ENCODE data around the gene AMDHD2. TPM values are rescaled to one million over a fixed set of nuclear protein-coding genes. Genes with fewer than 3 reads are reported as not detected.

AMDHD2 gene
- total and polyA plus RNA-seq, 2 experiments from 2014 or later, result 15.2 to 31.9 TPM

DNA sequence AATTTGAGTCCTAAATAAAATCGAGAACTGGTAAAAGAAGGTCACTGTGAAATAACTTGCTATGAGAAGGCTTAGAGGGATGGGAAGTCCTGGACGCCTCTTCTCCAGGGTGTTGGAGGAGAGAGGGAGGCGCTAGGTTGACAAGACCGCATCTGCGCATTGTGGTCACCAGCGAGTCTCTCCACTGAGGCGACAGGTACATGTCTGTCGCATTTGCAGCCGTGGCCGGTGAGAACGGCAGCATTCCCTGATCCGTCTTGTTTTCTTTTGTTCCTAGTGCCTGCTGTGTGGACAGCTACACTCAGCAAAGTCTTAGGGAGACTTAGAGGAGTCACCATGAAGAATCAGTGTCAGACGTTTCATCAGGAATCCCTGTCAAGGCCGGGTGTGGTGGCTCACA lies 14.5 kb upstream of the AMDHD2 start:
- Histone ChIP-seq H3K27me3 (replicated peaks; ENCODE audit: insufficient read depth) (no peaks in the 10 kb centered on the region), H3F3A (ENCODE audit: insufficient read depth) (no peaks in the 10 kb centered on the region), H3K4me2 (ENCODE audit: unreplicated experiment) (no peak overlapping the region), H2AFZ (no peak overlapping the region), H3K36me3 (ENCODE audit: low read depth) (no peaks in the 10 kb centered on the region), H3K4me3 (no peak overlapping the region), H3K4me1 (ENCODE audit: insufficient read depth) (peaks cover 5% of the 10 kb centered on the region; the same call in 1 of the 2 replicates), H3K9me2 (ENCODE audit: insufficient read depth) (no peaks in the 10 kb centered on the region), H4K20me1 (ENCODE audit: insufficient read depth) (no peaks in the 10 kb centered on the region), H3K79me2 (ENCODE audit: insufficient read depth) (no peaks in the 10 kb centered on the region), H3K9ac (no peak overlapping the region), H3K27ac (no peak overlapping the region), H3K9me3 (ENCODE audit: low read depth) (no peaks in the 10 kb centered on the region)
- WGBS, 2 experiments (ENCODE audit: low coverage in 1 of 2, low lambda C conversion rate in 2 of 2, missing lambda C conversion rate in 2 of 2), result 91 to 93% methylated on average over 14 of the region's 14 CpGs
- in situ Hi-C loops (cut with MboI), result no loop called here
- DNase-seq, result no peak
- TF ChIP-seq EZH2 (IDR thresholded peaks at IDR 0.05; ENCODE audit: insufficient read depth, poor library complexity, severe bottlenecking) (no peak), EZH2phosphoT487 (IDR thresholded peaks at IDR 0.05; ENCODE audit: insufficient read depth, low read depth) (no peak)

DNA sequence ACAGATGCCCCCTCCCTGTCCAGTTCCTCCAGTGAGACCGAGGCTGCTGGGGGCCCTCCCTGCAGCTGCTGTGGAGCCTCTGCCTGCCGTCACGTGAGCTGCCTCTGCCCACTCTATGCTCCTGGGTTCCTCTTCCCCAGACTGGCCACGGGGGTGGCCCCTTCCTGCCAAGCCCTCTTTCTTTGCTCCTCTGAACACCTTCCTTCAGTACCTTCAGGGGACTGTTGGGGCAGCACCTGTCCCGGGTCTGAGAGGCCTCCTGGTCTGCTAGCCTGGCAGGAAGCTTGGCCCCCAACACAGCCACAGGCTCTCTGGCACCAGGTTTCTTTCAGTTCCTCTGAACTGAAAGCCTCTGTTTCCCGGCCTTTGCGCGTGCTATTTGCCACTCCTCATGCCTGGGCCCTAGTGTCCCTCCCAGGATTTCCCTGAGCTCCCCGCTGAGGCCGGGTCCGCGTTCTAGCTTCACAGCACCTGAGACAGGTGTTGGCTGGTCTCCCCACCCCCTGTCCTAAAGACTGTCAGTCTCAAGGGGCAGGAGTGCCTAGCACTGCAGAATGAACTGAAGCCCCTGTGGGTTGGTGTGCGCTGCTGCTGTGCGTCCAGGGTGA lies 13.0 kb upstream of the AMDHD2 start:
- no peak overlapping the region for H3K9ac ChIP-seq
- H3K9me3 ChIP-seq (ENCODE audit: low read depth), result no peaks in the 10 kb centered on the region
- H3K4me3 ChIP-seq, result no peak overlapping the region
- H3K27ac ChIP-seq, result no peak overlapping the region
- 92% methylated on average over 14 of the region's 14 CpGs for WGBS, 2 experiments (ENCODE audit: low coverage in 1 of 2, low lambda C conversion rate in 2 of 2, missing lambda C conversion rate in 2 of 2)
- no peak overlapping the region for H2AFZ ChIP-seq
- no peaks in the 10 kb centered on the region for H3K79me2 ChIP-seq (ENCODE audit: insufficient read depth)
- H3K36me3 ChIP-seq (ENCODE audit: low read depth), result no peaks in the 10 kb centered on the region
- no peak for DNase-seq
- no peak overlapping the region for H3K4me2 ChIP-seq (ENCODE audit: unreplicated experiment)
- peaks cover 5% of the 10 kb centered on the region; the same call in 1 of the 2 replicates for H3K4me1 ChIP-seq (ENCODE audit: insufficient read depth)
- no peaks in the 10 kb centered on the region for H3K27me3 ChIP-seq (replicated peaks; ENCODE audit: insufficient read depth)
- no peaks in the 10 kb centered on the region for H3F3A ChIP-seq (ENCODE audit: insufficient read depth)
- in situ Hi-C loops (cut with MboI), result no loop called here
- TF ChIP-seq EZH2 (IDR thresholded peaks at IDR 0.05; ENCODE audit: insufficient read depth, poor library complexity, severe bottlenecking) (no peak), EZH2phosphoT487 (IDR thresholded peaks at IDR 0.05; ENCODE audit: insufficient read depth, low read depth) (no peak)
- no peaks in the 10 kb centered on the region for H3K9me2 ChIP-seq (ENCODE audit: insufficient read depth)
- no peaks in the 10 kb centered on the region for H4K20me1 ChIP-seq (ENCODE audit: insufficient read depth)

GRCh38 chr16:2507665-2508064 lies 12.5 kb upstream of the AMDHD2 start:
- TF ChIP-seq EZH2 (IDR thresholded peaks at IDR 0.05; ENCODE audit: insufficient read depth, poor library complexity, severe bottlenecking), result no peak
- no peak for TF ChIP-seq EZH2phosphoT487 (IDR thresholded peaks at IDR 0.05; ENCODE audit: insufficient read depth, low read depth)
- Histone ChIP-seq H3K9me3 (ENCODE audit: low read depth) (no peaks in the 10 kb centered on the region), H4K20me1 (ENCODE audit: insufficient read depth) (no peaks in the 10 kb centered on the region), H3K9ac (no peak overlapping the region), H3K4me3 (no peak overlapping the region), H3K9me2 (ENCODE audit: insufficient read depth) (no peaks in the 10 kb centered on the region), H3K4me2 (ENCODE audit: unreplicated experiment) (no peak overlapping the region), H3K27ac (no peak overlapping the region), H3K79me2 (ENCODE audit: insufficient read depth) (no peaks in the 10 kb centered on the region), H3K4me1 (ENCODE audit: insufficient read depth) (peaks cover 5% of the 10 kb centered on the region; the same call in 1 of the 2 replicates), H3K36me3 (ENCODE audit: low read depth) (no peaks in the 10 kb centered on the region), H3F3A (ENCODE audit: insufficient read depth) (no peaks in the 10 kb centered on the region), H2AFZ (no peak overlapping the region), H3K27me3 (replicated peaks; ENCODE audit: insufficient read depth) (no peaks in the 10 kb centered on the region)
- in situ Hi-C loops (cut with MboI), result no loop called here
- no peak for DNase-seq
- 94 to 97% methylated on average over 10 to 11 of the region's 11 CpGs for WGBS, 2 experiments (ENCODE audit: low coverage in 1 of 2, low lambda C conversion rate in 2 of 2, missing lambda C conversion rate in 2 of 2)

- no peak for TF ChIP-seq EZH2 (IDR thresholded peaks at IDR 0.05; ENCODE audit: insufficient read depth, poor library complexity, severe bottlenecking)
- TF ChIP-seq EZH2phosphoT487 (IDR thresholded peaks at IDR 0.05; ENCODE audit: insufficient read depth, low read depth), result no peak
- in situ Hi-C loops (cut with MboI), result no loop called here
- H2AFZ ChIP-seq, result no peak overlapping the region
- no peaks in the 10 kb centered on the region for H4K20me1 ChIP-seq (ENCODE audit: insufficient read depth)
- H3K27me3 ChIP-seq (replicated peaks; ENCODE audit: insufficient read depth), result no peaks in the 10 kb centered on the region
- 85 to 87% methylated on average over 17 to 18 of the region's 18 CpGs for WGBS, 2 experiments (ENCODE audit: low coverage in 1 of 2, low lambda C conversion rate in 2 of 2, missing lambda C conversion rate in 2 of 2)
- H3K9me2 ChIP-seq (ENCODE audit: insufficient read depth), result no peaks in the 10 kb centered on the region
- no peaks in the 10 kb centered on the region for H3K4me1 ChIP-seq (ENCODE audit: insufficient read depth)
- no peak for DNase-seq
- no peak overlapping the region for H3K4me2 ChIP-seq (ENCODE audit: unreplicated experiment)
- no peaks in the 10 kb centered on the region for H3K36me3 ChIP-seq (ENCODE audit: low read depth)
- H3K4me3 ChIP-seq, result no peak overlapping the region
- no peak overlapping the region for H3K27ac ChIP-seq
- peaks cover 4% of the 10 kb centered on the region; the same call in 1 of the 2 replicates for H3F3A ChIP-seq (ENCODE audit: insufficient read depth)
- no peak overlapping the region for H3K9ac ChIP-seq
- no peaks in the 10 kb centered on the region for H3K79me2 ChIP-seq (ENCODE audit: insufficient read depth)
- no peaks in the 10 kb centered on the region for H3K9me3 ChIP-seq (ENCODE audit: low read depth)
These were observed 11.3 kb upstream of the AMDHD2 start for GRCh38 chr16:2508722-2509400.

All from GM23248 (cell line).